Panc1 (cell line): ENCODE results near the gene SYCP2. TPM values are rescaled to one million over a fixed set of nuclear protein-coding genes. Genes with fewer than 3 reads are reported as not detected.

ENCODE experiments used
- ATAC-seq: fragments of 200-7000 bp; cut with Tn5 transposase; 2 replicates; pipeline ENCODE4 v1.9.1; 2020; ENCODE audit warnings: mild to moderate bottlenecking, moderate library complexity
- BruUV-seq: library from RNA; stranded (reverse); fragments of 400-500 nt; replicated peaks from 2 replicates; lab custom pipeline; 2021; lab: Mats Ljungman, UMichigan
- CTCF ChIA-PET: fragments of 300-600 bp; sonication (Branson Sonifier 250); formaldehyde crosslinking; loops from one replicate; lab custom pipeline; 2022; ENCODE audit warnings: antibody characterized with exemption; lab: Charles Lee
- POLR2A ChIA-PET: fragments of 300-600 bp; sonication (Branson Sonifier 250); formaldehyde crosslinking; loops from one replicate; lab custom pipeline; 2022; ENCODE audit warnings: antibody characterized with exemption; lab: Charles Lee
- DNase-seq: peaks from one replicate; pipeline ENCODE4 v3.0.0-alpha.2; 2010; ENCODE audit warnings: low read depth, low spot score
- H3K27ac ChIP-seq: 2 replicates; pipeline ENCODE4 v1.5.1; 2011; ENCODE audit warnings: mild to moderate bottlenecking, low read length, inconsistent platforms
- H3K27me3 ChIP-seq: fragments of 200-500 bp; sonication (Bioruptor generic); 2 replicates; pipeline ENCODE4 v1.6.0; 2014; ENCODE audit warnings: low read length, inconsistent platforms; ENCODE audit not compliant: control insufficient read depth, insufficient read depth
- H3K36me3 ChIP-seq: fragments of 200-500 bp; sonication (Bioruptor generic); 2 replicates; pipeline ENCODE4 v1.5.1; 2014; ENCODE audit warnings: inconsistent platforms, mild to moderate bottlenecking, low read length, moderate library complexity; ENCODE audit not compliant: control insufficient read depth, insufficient read depth
- H3K4me1 ChIP-seq: 2 replicates; pipeline ENCODE4 v1.5.1; 2011; ENCODE audit warnings: inconsistent platforms, mild to moderate bottlenecking, low read length, moderate library complexity; ENCODE audit not compliant: control insufficient read depth, insufficient read depth
- H3K4me3 ChIP-seq, 2 experiments: 2 replicates each; pipeline ENCODE4 v1.5.1; 2011 to 2012; ENCODE audit warnings: low read depth in 2 of 2, low read length in 2 of 2, mild to moderate bottlenecking in 2 of 2, inconsistent platforms in 1 of 2, moderate library complexity in 1 of 2
- H3K9me3 ChIP-seq: fragments of 200-500 bp; sonication (Bioruptor generic); 2 replicates; pipeline ENCODE4 v1.5.1; 2014; ENCODE audit warnings: low read depth, mild to moderate bottlenecking, inconsistent platforms, low read length, moderate library complexity; ENCODE audit not compliant: control insufficient read depth, insufficient read depth
- POLR2AphosphoS5 ChIP-seq: IDR thresholded peaks from 2 replicates; pipeline ENCODE4 v1.6.1; 2012; ENCODE audit warnings: mild to moderate bottlenecking, low read depth, low read length, moderate library complexity
- SIN3A ChIP-seq: IDR thresholded peaks from 2 replicates; pipeline ENCODE4 v1.6.1; 2012; ENCODE audit warnings: low read depth, mild to moderate bottlenecking, low read length, moderate library complexity, borderline replicate concordance; ENCODE audit not compliant: insufficient read depth
- TCF7L2 ChIP-seq: IDR thresholded peaks from 2 replicates; pipeline ENCODE4 v1.6.1; 2011; ENCODE audit warnings: mild to moderate bottlenecking, low read depth, low read length, inconsistent platforms
- in situ Hi-C: cut with HindIII; loops from 2 replicates; pipeline ENCODE4 v1.10.0; 2016; ENCODE audit warnings: low sequenced_read_pairs, low pct_unique_long_range_greater_than_20kb
- intact Hi-C: fragments of 100-400 bp; cut with micrococcal nuclease; formaldehyde crosslinking; loops from one replicate; pipeline ENCODE4 v1.10.0; 2022; ENCODE audit not compliant: unreplicated experiment
- total RNA-seq: library from RNA; stranded (reverse); gene quantifications from one replicate; pipeline ENCODE4 v1.2.1, GENCODE V29; 2021; ENCODE audit not compliant: unreplicated experiment
- TF ChIP-seq, protein P1 (sequence below): fragments of 450-650 bp; IDR thresholded peaks from 2 replicates; pipeline ENCODE4 v1.5.1; 2017; ENCODE audit warnings: mild to moderate bottlenecking
- TF ChIP-seq, protein P2 (sequence below), 2 experiments: IDR thresholded peaks; 2 replicates each; pipeline ENCODE4 v1.6.1; 2011 to 2012; ENCODE audit warnings: low read depth in 2 of 2, control low read depth in 1 of 2, low read length in 1 of 2, mild to moderate bottlenecking in 1 of 2, moderate library complexity in 1 of 2; ENCODE audit not compliant: insufficient read depth in 1 of 2

Gene SYCP2
- total RNA-seq, 1 experiment from 2014 or later, result 39.7 TPM

DNA sequence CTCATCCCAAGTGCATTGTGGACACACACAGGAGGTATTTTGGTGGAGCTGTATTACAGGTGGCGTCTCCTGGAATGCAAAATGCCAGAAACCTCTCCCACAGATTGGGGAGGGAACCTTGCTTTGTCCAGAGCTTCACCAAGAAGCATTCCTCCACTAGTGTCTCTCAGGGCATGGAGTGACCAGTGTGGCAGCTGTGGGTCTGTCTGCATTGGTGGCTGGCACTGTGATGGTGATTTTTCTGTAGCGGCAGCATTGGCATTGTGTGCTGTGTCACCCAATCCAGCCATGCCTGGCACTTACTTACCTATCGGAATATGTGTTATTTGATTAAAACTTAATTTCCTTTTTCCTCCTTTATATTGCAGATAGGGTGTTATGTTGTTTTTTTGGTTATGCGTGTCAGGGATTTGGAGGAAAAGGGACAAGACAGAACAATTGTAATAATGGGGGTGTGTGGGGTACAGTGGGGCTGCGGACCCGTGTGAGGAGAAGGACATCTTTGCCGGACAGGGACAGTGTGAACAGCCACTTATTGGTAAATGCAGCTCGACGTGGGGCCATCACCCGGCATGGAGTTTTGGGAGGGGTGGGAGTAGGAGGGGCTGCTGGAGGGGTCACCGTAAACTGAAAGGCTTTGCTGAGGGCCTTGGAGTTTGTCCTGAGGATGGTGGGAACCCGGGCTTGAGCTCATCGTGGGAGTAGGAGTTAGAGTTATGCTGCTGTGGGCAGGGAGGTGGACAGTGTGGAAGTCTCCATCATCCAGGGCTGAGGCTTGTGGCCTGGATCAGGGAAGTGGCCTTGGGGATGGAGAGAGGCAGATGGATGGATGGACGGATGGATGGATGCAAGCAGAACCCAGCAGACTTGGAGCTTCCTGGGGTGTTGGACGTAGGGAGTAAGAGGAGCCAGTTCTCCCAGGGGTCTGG, 105.0 kb downstream of the SYCP2 start:
- Histone ChIP-seq H3K9me3 (no peaks in the 10 kb centered on the region), H3K27me3 (peaks cover 2% of the 10 kb centered on the region; the same call in 1 of the 2 replicates), H3K36me3 (no peaks in the 10 kb centered on the region), H3K4me3 (no peak overlapping the region), H3K27ac (no peak overlapping the region), H3K4me1 (no peaks in the 10 kb centered on the region)
- intact Hi-C loops, result no loop called here
- ChIA-PET CTCF (interaction anchor here (0.5 kb wide), 1 partner anchor 181 kb away, joined by 6 read pairs; no protein-coding TSS in a partner anchor), POLR2A (no interaction called here)
- DNase-seq, result no peak
- in situ Hi-C loops, result no loop called here
- no peak for TF ChIP-seq SIN3A
- TF ChIP-seq POLR2AphosphoS5, result no peak
- TF ChIP-seq, protein P1, sequence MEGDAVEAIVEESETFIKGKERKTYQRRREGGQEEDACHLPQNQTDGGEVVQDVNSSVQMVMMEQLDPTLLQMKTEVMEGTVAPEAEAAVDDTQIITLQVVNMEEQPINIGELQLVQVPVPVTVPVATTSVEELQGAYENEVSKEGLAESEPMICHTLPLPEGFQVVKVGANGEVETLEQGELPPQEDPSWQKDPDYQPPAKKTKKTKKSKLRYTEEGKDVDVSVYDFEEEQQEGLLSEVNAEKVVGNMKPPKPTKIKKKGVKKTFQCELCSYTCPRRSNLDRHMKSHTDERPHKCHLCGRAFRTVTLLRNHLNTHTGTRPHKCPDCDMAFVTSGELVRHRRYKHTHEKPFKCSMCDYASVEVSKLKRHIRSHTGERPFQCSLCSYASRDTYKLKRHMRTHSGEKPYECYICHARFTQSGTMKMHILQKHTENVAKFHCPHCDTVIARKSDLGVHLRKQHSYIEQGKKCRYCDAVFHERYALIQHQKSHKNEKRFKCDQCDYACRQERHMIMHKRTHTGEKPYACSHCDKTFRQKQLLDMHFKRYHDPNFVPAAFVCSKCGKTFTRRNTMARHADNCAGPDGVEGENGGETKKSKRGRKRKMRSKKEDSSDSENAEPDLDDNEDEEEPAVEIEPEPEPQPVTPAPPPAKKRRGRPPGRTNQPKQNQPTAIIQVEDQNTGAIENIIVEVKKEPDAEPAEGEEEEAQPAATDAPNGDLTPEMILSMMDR, result no peak
- TF ChIP-seq, protein P2, sequence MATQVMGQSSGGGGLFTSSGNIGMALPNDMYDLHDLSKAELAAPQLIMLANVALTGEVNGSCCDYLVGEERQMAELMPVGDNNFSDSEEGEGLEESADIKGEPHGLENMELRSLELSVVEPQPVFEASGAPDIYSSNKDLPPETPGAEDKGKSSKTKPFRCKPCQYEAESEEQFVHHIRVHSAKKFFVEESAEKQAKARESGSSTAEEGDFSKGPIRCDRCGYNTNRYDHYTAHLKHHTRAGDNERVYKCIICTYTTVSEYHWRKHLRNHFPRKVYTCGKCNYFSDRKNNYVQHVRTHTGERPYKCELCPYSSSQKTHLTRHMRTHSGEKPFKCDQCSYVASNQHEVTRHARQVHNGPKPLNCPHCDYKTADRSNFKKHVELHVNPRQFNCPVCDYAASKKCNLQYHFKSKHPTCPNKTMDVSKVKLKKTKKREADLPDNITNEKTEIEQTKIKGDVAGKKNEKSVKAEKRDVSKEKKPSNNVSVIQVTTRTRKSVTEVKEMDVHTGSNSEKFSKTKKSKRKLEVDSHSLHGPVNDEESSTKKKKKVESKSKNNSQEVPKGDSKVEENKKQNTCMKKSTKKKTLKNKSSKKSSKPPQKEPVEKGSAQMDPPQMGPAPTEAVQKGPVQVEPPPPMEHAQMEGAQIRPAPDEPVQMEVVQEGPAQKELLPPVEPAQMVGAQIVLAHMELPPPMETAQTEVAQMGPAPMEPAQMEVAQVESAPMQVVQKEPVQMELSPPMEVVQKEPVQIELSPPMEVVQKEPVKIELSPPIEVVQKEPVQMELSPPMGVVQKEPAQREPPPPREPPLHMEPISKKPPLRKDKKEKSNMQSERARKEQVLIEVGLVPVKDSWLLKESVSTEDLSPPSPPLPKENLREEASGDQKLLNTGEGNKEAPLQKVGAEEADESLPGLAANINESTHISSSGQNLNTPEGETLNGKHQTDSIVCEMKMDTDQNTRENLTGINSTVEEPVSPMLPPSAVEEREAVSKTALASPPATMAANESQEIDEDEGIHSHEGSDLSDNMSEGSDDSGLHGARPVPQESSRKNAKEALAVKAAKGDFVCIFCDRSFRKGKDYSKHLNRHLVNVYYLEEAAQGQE (IDR thresholded peaks at IDR 0.05; ENCODE audit: insufficient read depth in 1 of 2, low read depth in 2 of 2, low read length in 1 of 2), result no peak
- TF ChIP-seq TCF7L2, result no peak
- ATAC-seq, result no peak
- no TSS peak for BruUV-seq

DNA sequence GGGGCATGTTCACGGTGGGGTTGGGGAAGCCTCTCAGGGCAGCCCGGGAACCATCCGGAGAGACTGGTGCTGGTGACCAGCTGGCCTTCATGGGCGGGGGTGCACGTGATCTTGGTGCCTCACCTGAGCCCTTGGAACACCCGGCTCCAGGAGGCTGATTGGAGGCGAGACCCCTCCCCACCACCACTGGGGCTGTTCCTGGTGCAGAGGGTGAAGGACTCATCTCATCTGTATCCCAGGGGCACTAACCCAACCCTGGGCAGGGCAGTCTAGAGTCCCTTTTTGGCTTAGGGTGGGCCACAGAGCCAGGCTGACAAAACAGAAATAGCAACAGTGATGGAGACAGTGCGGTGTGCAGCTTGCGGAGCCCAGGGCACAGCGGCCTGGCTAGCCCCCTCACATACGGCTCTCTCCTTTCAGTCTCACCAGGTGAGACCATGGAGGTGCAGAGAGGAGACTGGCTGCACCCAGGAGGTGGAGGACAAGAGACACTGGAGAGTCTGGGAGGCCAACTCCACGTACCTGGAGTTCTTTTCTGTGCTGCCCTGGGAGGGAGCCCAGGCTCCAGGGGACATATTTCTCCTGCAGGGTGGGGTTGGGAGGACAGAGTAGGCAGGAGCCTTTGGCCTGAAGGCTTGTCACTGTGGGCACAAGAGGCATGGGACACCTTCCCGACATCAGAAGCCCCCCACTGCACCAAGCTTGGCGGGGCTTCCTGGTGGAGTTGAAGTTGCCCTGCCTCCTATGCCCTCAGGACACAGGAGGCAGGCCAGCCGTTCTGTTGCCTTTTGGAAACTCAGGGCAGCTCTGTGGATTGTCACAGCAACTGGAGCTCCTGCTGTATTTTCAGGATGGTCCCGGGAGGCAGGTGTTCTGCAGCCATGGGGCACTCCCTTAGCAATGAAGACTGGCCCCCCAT, 106.0 kb downstream of the SYCP2 start:
- ATAC-seq (no peak), DNase-seq (no peak)
- BruUV-seq, result no TSS peak
- CTCF ChIA-PET, result no interaction called here
- H3K27ac ChIP-seq, result no peak overlapping the region
- no peaks in the 10 kb centered on the region for H3K4me1 ChIP-seq
- intact Hi-C loops (no loop called here), in situ Hi-C loops (no loop called here)
- H3K27me3 ChIP-seq, result peaks cover 2% of the 10 kb centered on the region; the same call in 1 of the 2 replicates
- TF ChIP-seq TCF7L2, result no peak
- POLR2A ChIA-PET, result no interaction called here
- no peaks in the 10 kb centered on the region for H3K36me3 ChIP-seq
- H3K9me3 ChIP-seq, result no peaks in the 10 kb centered on the region
- no peak overlapping the region for H3K4me3 ChIP-seq
